Frontal cortex (tissue), 4 donors: ENCODE results near the gene SDK1. TPM values are rescaled to one million over a fixed set of nuclear protein-coding genes. Genes with fewer than 3 reads are reported as not detected.

Source experiments
- DNase-seq, 2 donors: peaks; one replicate each; pipeline ENCODE4 v3.0.0; 2012; ENCODE audit warnings: low spot score in 2 of 2
- FAIRE-seq: peaks from 2 replicates; lab custom pipeline; 2012; peaks lifted over from hg19 to GRCh38; lab: Jason Lieb, UNC
- total RNA-seq: library from RNA; depleted of rRNA; stranded (reverse); fragments of >200 nt; gene quantifications from one replicate; pipeline ENCODE4 v1.2.3, GENCODE V29; 2014
- donor health status: control.
- donor health status: control.
- donor health status: control.

The SDK1 gene
- total RNA-seq, 1 donor from 2014 or later, result 33.0 TPM

DNA sequence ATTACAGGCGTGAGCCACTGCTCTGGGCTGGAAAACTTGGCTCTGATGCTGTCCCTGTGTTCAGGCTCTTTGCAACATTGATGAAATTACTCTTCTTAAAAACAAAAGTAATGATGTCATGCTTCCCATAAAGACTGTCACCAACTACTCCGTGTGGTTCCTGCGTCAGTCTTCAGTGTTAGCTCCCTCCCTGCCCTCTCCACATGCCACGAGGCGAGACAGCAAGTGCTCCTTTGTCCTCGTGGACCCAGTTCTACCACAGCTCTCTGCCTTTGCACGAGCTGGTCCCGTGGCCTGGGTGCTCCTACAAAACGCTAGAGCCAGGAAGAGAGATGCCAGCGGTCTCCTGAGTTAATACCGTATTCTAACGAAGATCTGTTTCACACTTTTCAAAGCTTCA lies 194.5 kb downstream of the SDK1 start:
- DNase-seq, result no peak
- FAIRE-seq, result no peak

DNA sequence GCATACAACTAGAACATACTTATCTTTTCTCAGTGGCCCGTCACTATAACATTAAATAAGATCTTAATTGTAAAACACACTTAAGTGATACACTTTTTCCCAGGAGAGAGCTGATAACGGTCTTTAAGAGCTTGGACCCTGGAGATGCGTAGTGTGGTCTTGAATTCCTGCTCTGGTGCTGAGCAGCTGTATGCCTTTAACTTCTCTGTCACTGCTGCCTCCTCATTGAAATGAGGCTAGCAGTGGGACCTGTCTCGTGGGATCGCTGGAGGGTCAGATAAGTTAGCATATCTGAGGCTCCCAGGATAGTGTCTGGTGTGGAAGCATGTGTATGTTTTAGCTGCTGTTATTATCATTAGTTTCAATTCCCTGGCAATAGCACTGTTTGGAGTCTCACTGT lies 194.9 kb downstream of the SDK1 start:
- FAIRE-seq, result no peak
- DNase-seq, result no peak

DNA sequence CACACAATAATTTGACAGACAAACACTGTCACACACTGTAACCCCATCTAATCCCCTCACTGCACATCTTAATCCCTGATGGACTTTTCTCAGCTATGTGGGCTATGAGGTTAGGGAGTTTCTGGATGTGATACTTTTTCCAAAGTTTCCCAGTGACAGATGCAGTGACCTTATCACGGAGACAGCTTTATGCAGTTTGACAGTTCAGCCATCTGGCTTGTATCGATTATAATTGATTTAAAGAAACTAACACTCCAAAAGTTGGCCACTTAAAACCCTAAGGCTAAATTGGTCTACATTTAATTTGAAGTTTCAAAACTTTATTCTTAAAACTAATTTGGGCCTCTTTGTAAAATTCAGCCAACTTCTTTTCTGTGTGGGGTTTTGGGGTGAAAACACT lies 196.7 kb downstream of the SDK1 start:
- FAIRE-seq (no peak), DNase-seq (no peak)

DNA sequence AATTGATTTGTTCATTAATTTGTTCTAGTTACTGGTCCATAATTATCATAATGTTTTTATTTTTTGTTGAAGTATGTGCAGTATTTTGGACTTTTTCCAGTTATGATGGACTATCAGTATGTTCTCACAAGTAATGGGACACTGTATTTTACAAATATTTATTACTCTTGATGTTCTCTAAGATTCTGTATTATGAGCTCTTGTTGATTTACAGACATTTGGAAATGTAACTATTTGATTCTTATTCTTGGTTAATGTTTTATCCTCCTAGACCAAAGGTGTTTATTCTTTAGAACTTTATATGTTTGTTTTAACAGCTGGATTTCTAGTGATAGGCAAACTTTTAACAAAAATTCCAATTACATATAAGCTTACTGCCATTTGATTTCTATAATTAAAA lies 200.6 kb downstream of the SDK1 start:
- FAIRE-seq, result peak; percentile 62
- DNase-seq, result no peak

DNA sequence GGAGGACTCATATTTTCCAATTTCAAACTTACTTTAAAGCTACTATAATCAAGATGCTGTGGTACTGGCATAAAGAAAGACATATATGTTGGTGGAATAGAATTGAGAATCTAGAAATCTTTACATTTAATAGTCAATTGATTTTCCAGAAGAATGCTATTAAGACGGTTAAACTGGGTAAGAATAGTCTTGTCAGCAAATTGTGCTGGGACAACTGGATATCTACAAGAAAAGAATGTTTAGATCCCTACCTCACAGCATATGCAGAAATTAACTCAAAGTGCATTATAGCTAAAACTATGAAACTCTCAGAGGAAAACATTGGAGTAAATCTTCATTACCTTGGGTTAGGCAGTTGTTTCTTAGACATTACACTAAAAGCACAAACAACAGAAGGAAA lies 203.3 kb downstream of the SDK1 start:
- no peak for DNase-seq
- no peak for FAIRE-seq

- no peak for FAIRE-seq
- DNase-seq, result no peak
Observed at GRCh38 chr7:3510101-3511020, 209.3 kb downstream of the SDK1 start.

DNA sequence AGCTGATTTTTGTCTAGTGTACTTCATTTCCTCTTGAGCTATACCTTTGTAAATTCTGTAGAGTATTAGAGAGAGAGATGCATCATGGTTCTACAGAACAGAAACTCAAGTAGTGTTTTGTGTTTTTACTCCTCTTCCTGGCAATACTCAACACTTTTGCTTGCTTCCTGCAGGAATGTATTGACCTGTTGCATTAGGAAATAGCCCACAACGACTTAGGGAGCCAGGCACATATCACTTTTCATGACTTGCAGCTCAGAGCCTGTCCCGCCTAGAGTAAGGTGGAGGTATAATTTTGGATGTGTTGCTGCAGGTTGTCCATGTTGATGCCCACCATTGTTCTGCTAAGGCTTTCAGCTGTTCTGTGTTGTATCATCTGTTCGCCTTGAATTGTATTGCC lies 216.3 kb downstream of the SDK1 start:
- FAIRE-seq (no peak), DNase-seq (no peak)

- FAIRE-seq, result no peak
- DNase-seq, result no peak
Observed at GRCh38 chr7:3518546-3518945, 217.5 kb downstream of the SDK1 start.

DNA sequence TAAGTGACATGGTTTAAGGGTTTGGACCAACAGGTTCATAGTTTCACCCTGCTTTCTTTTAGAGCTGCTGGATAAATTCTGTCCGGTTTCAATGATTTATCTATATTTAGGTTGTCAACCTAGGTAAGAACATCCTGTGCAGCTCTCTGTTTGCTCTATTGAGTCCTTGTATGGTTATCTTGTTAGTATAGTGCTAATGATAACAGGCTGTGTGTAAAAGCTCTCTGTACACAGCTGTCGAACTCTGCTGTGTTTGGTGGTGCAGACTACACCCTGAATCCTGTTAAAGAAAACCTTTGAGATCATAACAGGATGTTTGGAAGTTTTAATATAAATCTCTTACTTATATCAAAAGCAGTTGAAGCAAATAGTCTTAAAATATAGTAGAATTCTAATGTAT lies 219.2 kb downstream of the SDK1 start:
- no peak for FAIRE-seq

GRCh38 chr7:3527496-3528124 lies 226.6 kb downstream of the SDK1 start:
- DNase-seq (no peak), FAIRE-seq (no peak)

More for the DNA sequence above, 219.2 kb downstream of the SDK1 start:
- no peak for DNase-seq

- FAIRE-seq (no peak), DNase-seq (no peak)
Observed at GRCh38 chr7:3533040-3533439, 232.0 kb downstream of the SDK1 start.

- FAIRE-seq, result no peak
- no peak for DNase-seq
Observed at GRCh38 chr7:3537210-3537875, 236.3 kb downstream of the SDK1 start.

DNA sequence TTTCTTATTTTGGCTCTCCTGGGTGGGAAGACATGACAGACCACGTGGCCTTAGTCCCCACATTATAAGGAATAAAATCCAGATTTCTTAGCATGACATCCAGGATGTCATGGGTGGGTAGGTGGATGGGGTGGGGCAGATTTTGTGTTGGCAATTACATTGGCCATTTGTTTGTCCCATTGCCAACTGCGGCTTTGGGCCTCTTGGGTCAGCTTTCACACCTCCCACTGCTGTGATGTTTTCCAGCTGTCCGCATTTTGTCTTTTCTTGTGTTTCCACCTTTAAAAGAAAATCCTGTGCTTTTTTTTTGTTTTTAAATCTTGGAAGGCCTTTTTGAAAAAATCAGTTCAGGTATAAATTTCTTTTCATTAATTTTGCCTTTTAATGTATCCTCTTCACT lies 237.0 kb downstream of the SDK1 start:
- FAIRE-seq (no peak), DNase-seq (no peak)

DNA sequence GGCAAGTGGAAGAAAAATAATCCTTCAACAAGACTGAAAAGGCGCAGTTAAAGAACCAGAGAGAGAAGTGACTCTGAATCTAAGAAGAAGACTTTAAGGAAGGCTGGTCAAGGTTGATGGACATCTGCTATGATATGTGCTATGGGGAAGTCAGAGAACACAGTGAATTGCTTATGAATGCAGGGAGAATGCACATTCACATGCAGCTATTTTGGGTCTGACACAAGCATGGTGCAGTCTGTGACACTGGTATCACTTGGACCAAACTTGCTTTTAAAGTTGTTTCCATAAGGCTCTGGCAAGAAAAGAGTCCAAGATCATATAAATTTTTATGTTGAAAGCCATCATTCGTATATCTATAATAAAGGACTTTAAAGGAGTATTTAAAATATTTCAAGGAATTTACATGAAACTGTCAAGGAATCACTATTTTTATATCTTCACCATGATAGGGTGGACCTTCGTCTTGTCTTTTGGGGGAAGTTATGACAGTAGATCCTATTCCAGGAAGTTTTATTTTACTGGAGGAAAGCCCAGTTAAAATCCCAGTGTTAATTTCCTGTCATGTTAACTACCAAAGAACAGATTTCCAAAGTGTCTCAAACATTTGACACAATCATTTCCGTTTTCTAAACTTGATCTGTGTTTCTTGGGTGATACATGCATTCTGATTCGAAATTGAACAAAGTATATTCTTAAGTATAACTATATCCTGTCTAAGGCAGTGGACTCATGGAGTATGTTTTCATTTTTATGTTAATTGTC lies 239.6 kb downstream of the SDK1 start:
- FAIRE-seq (no peak), DNase-seq (no peak)

DNA sequence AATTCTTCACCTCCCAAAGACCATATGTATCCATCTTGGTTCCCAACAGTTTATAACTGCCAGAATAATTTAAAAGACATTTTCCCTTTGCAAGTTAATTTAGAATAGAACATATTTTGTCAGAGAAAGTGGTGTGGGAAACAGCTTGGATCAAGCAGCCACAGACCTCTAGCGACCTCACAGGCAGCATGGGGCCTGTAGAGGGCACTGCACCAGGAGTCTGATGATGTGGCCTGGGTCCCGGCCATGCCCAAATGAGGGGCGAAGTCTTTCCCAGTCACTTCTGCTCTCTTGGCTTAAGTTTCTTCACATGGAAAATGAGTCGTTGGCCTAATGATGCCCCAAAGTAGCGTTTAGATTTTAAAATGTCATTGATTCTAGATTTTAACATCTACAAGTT lies 243.2 kb downstream of the SDK1 start:
- FAIRE-seq (no peak), DNase-seq (no peak)

- FAIRE-seq (no peak), DNase-seq (no peak)
Observed at GRCh38 chr7:3548815-3549214, 247.8 kb downstream of the SDK1 start.

GRCh38 chr7:3549601-3550000 lies 248.5 kb downstream of the SDK1 start:
- DNase-seq, result no peak
- no peak for FAIRE-seq

DNA sequence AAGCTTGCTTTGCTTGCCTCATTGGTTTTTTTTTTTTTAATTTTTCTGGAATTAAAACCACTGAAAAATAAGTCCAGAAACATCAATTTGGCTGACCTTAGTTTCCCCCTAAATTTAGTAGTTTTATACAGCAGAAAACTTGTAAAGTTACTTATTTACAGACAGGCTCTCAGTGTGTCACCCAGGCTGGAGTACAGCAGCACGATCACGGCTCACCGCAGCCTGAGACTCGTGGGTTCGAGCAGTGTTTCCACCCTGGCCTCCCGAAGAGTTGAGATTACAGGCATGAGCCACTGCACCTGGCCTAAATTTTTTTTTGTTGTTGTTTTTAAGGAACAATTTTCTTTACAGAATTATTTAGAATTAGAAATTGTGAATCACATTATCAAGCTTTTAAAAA lies 250.5 kb downstream of the SDK1 start:
- FAIRE-seq, result no peak
- no peak for DNase-seq

DNA sequence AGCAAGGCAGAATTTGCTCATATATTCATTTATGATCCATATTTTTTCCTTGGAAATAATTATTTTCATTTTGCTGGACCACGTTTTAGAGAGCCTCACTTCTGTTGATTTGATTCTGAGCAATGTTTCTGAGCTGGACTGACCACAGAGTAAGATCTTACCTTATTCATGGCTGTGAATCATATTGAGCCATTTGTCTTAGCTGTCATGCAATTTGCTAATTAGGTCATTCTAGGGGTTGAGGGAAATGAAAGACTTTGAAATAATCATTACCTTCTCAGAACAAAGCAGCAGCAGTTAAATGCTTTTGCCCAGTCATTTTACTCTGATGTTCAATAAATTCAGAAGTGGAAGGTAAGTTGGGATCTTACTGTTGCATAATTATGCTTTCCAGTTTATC lies 251.4 kb downstream of the SDK1 start:
- FAIRE-seq (no peak), DNase-seq (no peak)

DNA sequence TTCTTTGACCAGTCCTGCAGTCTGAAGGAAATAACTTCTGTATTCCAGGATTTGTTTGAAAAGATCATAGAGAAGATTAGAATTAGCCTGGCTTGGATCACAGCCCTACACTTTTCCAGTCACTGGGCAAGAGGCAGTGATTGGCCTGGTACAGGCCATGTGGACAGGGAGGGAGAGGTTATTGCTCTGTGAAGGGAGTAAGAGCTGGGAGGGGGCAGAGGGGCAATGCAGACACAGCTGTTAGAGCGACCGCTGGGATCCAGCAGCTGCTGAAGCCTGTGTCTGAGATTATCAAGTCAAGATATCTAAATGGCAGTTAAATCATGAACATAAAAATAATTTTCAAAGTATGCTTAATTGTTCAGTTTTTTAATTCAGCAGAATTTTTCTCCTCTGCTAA lies 257.3 kb downstream of the SDK1 start:
- no peak for DNase-seq
- FAIRE-seq, result no peak
